VCaP (cell line): Measurements from ENCODE around the gene ADAMTS19.
"Not testable (repeated sequence)": the region's sequence is repeated elsewhere in the genome, so short reads cannot be mapped to it uniquely, and the experiment has no call there.

Experiments
- H3K27ac ChIP-seq: fragments of 450-650 bp; 2 replicates; pipeline ENCODE4 v1.5.1; 2017
- CTCF ChIP-seq: fragments of 450-650 bp; conservative IDR thresholded peaks from 2 replicates; pipeline ENCODE4 v1.5.1; 2017; ENCODE audit warnings: mild to moderate bottlenecking, moderate library complexity

Gene ADAMTS19

DNA sequence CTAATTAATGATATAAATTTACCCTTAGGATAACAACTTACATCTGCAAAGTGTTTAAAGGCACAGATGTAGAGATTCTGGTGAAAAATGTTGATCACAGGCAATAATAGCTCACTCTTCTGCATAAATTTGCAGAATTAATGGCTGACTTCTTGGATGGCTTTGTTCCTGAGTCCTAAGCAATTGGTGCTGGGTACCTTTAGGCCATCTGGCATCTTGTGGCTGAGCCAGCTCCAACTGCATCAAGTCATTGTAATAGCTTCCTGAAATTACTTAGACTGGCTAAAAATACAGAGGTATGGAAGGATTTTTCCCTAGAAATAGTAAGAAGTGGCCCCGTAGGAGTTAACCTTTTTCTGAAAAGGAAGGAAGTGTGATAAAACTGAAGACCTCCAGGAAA lies 169.5 kb downstream of the ADAMTS19 start:
- H3K27ac ChIP-seq: no peak overlapping the region
- no peak for TF ChIP-seq CTCF

DNA sequence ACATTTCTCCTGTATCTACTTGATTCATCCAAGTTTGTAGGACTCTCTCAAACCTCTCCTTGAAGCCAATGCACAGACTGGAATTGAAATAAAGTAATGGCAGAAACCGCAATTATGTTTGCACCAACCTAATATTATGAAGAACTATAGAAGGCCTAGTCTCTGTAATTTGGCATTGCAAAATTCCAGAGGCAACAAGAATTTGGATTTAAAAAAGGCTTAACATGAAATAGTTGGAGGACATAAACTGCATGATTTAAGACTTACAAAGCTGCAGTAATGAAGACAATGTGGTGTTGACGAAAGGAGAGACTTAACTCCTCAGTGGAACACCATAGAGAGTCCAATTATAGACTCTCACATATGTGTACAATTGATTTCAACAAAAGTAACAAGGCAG lies 170.0 kb downstream of the ADAMTS19 start:
- TF ChIP-seq CTCF: no peak
- no peak overlapping the region for H3K27ac ChIP-seq

DNA sequence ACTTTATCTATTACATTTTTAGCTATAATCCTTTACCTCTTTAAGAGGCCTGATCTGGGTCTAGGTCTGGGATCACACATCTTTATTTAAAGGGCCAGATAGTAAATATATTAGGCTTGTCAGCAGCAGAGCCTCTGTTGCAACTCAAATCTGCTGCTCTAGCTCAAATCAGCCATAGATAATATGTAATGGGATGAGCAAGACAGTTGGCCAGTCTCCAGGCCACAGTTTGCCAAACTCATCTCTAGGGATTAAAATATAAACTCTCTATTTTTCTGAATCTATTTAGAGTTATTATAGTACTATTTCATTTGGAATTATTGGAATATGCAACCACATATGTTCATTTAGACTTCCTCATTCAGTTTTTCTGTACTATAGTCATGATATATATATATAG lies 171.9 kb downstream of the ADAMTS19 start:
- TF ChIP-seq CTCF: no peak
- H3K27ac ChIP-seq: no peak overlapping the region

DNA sequence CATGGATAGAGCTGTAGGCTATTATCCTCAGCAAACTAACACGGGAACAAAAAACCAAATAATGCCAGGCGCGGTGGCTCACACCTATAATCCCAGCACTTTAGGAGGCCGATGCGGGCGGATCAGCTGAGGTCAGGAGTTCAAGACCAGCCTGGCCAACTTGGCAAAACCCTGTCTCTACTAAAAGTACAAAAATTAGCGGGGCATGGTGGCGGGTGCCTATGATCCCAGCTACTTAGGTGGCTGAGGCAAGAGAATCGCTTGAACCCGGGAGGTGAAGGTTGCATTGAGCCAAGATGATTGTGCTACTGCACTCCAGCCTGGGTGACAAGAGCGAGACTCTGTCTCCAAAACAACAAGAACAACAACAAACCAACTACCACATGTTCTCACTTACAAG lies 177.4 kb downstream of the ADAMTS19 start:
- not testable (repeated sequence) for H3K27ac ChIP-seq

DNA sequence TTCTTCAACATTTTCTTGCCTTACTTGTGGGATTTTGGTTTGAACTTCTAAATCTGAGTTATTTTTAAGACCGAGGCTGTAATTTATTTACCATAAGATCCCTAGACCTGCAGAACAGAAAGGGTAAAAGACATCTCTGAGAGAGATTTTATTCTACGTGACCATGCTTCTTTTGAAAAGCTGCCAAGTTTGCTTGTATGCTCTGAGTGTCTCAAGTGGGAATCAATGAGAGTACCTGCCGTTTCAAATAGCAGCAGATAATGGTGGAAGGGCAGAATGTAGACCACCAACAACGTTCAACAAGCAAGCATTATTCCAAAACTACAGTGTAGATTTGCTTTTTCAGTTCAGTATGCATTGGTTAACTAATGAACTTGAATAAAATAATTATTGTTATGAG lies 179.2 kb downstream of the ADAMTS19 start:
- H3K27ac ChIP-seq: no peak overlapping the region
- no peak for TF ChIP-seq CTCF

DNA sequence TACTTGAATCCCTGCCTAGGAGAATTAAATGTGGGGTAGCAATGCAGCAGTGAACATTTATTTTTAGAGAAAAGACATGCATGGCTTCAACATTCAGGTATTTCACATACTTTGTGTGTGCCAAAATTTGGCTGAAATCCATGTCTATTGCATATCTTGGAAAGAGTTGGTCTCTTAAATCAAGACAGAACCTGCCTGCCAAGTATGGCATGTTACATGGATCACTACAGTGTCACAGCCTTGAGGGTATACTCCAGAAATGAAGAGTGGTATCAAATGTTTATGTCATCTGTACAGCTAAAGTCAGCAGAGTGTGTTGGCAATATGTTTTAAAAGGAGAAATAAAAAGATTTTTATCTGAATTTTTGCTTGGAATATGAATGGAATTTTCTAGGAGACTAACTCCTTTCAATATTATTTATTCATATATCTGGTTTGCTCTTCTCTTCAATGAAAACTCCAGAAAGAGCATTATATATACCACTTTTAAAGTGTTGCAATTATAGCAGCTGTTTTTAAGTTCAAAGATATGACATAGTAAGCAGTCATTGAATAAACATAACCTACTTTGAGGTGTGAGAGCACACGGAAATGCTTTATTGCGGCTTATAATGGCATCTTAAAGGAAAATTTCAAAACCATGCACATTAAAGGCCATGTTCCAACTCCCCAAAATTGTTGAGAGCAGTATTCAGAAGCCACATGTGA lies 192.4 kb downstream of the ADAMTS19 start:
- no peak for TF ChIP-seq CTCF
- no peak overlapping the region for H3K27ac ChIP-seq

DNA sequence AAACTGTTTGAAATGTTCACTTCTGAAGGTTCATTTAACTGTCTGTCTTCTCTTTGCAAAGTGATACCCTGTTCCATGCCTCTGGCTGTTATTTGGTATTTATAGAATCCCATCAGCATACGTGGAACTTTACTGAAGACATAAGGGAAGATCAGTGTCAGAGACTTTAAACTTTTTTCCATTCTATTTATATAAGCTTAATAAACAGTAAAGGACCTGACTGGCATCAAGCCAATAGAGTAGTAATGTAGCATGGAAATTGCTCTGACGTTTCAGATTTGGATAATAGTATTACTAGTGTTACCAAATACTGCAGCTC lies 192.9 kb downstream of the ADAMTS19 start:
- no peak for TF ChIP-seq CTCF
- no peak overlapping the region for H3K27ac ChIP-seq

GRCh38 chr5:129653442-129653841 lies 193.3 kb downstream of the ADAMTS19 start:
- TF ChIP-seq CTCF: no peak
- no peak overlapping the region for H3K27ac ChIP-seq
